Astrocyte (in vitro differentiated cells and primary cell): ENCODE results near the gene LSM4.

Source experiments
- CTCF ChIP-seq: IDR thresholded peaks from 2 replicates; pipeline ENCODE4 v1.5.1; 2011; ENCODE audit warnings: low read depth, mild to moderate bottlenecking, inconsistent platforms, low read length, moderate library complexity; ENCODE audit not compliant: insufficient read depth
- EZH2 ChIP-seq: IDR thresholded peaks from 2 replicates; pipeline ENCODE4 v1.6.1; 2012; ENCODE audit warnings: mild to moderate bottlenecking, low read length, inconsistent platforms; ENCODE audit not compliant: insufficient read depth

GRCh38 chr19:18264971-18265540 lies 57.8 kb downstream of the LSM4 start:
- TF ChIP-seq CTCF: no peak
- no peak for TF ChIP-seq EZH2
